ENCODE measurements around the gene IQSEC1. TPM values are rescaled to one million over a fixed set of nuclear protein-coding genes. Genes with fewer than 3 reads are reported as not detected.

IQSEC1 gene
- total RNA-seq, 2 donors from 2014 or later, result 53.5 to 60.7 TPM

DNA sequence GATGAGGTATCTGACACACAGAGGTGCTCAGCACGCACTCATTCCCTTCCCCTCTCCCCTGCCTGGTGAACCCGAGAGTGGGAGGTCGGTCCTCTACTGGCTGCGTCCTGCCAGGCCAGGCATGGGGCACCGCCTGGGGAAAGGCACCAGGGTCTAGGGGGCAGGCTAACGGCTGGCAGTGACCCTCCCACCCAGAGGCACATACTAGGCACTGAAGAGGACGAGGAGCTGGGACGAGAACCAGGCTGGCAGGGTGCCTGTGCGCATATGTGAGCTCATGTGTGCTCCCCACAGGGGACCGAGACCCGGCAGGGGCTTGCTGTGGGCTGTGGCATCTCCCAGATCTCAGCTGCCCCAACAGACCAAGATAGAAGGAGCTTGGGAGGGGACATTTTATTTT, 86.7 kb downstream of the IQSEC1 start:
- intact Hi-C loops (cut with DNase I), result no loop called here
- DNase-seq (ENCODE audit: low spot score), result peak; percentile 79

DNA sequence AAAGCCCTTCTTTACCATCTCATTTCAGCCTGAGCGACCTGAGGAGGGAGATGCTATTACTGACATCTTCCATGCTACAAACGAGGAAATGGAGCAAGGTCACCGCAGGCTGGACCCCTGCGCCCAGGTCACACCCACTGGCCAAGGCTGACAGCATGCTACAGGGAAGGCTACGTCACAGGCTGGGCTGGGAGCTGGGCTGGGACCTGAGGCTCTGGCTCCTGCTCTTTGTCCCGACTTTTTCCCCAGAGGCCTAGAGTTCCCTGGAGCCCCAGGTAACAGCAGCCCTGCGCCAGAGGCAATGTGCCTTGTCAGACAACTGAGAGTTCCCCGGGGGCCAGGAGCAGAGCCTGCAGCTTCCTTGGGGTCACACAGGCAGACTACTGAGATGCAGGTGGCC, 87.2 kb downstream of the IQSEC1 start:
- intact Hi-C loops (cut with DNase I), result no loop called here
- DNase-seq (ENCODE audit: low spot score), result peak; percentile 67

DNA sequence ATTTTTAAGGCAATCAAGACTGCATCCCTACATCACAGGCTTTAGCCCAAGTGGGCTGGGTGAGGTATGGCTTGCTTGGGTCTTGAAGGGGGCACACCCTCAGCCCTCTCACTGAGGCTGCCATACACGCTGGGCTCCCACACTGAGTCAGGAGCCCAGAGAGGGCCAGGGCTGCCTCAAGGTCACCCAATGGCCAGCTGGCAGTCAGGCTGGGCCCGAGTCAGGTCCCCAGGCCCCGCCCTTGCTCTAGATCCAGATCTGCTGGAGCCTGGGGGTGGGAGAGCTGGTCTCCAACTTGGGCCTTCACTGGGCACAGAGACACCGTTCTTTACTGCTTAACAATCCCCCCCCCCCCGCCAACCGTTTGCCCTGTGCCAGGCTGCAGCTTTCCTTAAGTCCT, 88.1 kb downstream of the IQSEC1 start:
- peak; percentile 50 for DNase-seq (ENCODE audit: low spot score)
- intact Hi-C loops (cut with DNase I), result no loop called here

DNA sequence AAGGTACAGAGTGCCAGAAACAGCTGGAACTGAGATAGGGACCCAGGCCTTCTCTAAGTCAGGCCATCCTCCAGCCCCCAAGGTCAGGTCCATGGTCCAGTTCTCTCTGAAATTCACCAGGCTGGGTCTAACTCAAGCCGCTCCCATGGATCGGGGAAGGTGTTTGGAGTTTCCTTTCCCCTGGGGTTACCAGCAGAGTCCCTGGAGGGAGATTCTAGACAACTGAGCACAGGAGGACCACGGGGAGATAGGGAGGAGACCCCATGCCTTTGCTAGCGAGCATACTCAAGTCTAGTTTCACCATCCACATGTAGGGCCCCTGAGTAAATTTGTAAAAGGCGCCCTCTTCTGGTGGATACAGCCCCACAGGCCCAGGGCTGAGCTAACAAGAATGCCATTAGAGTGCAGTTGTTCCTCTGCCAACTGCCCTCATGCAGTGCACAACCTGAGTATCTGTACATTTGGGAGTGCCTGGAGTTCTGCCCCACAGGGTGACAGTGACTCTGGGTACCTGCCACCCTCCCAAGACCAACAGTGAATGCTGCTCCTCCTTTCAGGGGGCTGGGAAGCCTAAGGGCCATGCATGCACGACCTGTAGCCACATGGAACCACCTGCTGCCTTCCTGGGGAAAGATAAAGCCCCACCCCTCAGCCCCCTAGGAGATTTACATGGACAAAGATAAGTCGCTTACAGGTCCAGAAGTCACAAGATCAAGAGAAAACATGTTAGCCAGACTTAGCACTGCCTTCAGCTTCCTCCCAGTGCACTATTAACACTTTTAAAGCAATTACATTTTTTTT, 89.0 kb downstream of the IQSEC1 start:
- peak; percentile 86 for DNase-seq (ENCODE audit: low spot score)
- intact Hi-C loops (cut with DNase I), result loop anchor here in 1 of 2 donors (5.0 kb wide), 1 partner anchor 87 kb away; no protein-coding TSS in a partner anchor

DNA sequence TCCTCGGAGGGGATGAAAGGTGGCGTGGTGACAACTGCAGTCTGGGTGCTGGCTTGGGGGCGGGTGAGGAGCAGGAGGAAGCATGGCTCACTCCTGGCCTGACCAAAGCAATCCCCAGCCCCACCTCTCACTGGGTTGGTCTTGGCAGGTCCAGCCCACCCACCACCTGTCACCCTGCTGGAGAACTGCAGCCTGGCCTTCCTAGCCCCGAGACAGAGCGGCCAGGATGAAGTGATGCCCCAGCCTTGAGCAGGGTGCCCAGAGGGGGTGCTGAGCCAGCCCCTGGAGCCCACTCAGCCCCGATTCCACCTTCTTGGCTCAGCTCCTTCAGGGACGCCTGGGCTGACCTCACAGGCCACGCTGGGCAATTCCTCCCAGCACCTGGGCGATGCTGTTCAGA, 89.9 kb downstream of the IQSEC1 start:
- peak; percentile 54 for DNase-seq (ENCODE audit: low spot score)
- intact Hi-C loops (cut with DNase I), result loop anchor here in 1 of 2 donors (5.0 kb wide), 1 partner anchor 86 kb away; no protein-coding TSS in a partner anchor

DNA sequence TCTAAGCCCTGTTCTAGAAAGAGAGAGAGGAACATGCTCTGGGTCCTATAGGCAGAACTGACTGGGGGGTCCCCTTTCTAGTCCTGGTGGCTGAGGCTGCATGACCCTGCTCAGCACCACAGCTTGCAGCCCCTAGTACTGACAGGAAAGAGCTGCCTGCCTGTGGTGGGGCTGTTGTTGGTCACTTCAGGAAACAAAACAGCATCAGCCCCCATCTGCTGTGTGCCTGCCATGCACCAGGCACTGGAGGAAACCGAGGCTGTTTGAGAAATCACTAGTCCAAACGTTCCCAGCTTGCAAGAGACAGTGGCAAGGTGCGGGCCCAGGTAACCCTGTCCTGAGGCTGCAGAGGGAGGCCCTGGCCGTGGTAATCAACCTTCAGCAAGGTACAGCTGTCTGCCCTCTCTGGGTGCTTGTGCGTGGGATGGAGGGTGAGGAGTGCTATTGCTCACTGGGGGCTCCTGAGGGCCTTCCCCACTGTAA, 90.6 kb downstream of the IQSEC1 start:
- intact Hi-C loops (cut with DNase I), result loop anchor here in 1 of 2 donors (5.0 kb wide), 1 partner anchor 85 kb away; no protein-coding TSS in a partner anchor
- peak; percentile 40 for DNase-seq (ENCODE audit: low spot score)

DNA sequence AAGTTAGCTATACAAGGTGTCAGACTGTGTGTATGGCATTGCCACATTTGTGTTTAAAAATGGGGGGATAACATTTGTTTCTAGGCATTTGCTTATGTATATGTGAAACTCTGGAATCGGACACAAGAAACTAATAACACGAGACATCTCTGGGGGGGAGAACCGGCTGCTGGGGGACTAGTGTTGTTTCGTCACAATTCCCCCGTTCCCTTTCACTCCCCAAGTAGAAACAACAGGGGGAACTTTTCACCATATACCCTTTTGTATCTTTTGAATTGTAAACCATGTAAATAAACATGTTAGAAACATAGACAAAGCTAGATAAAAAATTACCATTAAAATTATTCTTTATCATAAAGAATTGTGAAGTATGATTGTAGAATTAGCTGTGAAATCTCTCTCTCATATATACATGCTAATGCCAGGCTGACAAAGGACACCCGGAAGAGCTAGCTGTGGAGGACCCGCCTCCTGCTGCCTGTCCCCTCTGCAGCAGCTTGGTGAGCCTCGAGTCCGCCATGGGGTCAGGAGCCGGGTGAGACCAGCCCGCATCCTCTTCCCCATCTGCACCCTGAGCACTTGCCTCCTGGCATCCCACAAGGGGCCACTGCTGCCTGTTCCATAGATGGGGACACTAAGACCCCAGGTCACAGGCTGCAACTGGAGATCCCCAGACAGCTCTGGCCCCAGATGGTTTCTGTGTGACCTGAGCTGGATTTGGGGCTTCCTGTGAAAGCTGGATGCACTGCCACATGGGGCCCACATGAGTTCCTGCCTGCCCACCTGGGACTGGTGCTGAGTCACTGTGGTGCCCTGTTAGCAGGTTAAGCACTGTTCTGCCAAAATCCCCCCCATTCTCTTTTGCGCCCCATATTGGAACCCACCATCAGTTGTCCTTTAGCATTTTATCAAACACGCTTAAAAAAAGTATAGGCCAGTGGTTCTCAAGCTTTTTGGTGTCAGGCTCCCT, 91.6 kb downstream of the IQSEC1 start:
- intact Hi-C loops (cut with DNase I), result loop anchor here in 1 of 2 donors (5.0 kb wide), 1 partner anchor 84 kb away; no protein-coding TSS in a partner anchor
- peak; percentile 30 for DNase-seq (ENCODE audit: low spot score)

DNA sequence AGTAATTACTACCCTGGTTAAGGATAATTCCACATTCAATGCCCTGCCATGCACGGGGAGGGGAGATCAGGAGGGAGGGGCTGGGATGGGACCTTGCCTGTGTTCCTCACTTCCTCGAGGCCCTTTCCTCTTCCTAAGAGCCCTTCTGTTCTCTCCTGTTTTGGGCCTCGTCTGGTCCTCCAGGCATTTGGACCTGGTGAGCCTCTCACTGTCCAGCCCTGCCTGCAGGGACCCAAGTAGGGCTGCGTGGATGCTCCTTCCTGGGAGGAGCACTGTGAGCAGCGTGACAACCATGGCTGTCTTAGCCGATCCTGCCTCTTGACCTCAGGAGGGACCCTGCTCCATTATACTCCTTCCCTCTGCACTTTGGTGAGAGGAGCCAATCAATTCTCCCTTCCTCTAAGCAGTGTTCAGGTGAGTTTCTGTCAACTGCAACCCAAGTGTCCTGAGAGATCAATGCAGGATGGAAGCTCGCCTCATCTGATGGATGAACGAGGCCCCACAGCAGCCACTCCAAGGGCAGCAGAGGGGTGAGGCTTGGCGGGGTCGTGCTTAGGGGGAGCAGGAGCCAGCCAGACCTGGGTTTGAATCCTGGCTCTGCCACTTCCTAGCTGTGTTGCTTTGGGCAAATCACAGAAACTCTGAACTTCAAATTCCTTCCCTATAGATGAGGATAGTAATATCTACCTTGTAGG, 92.5 kb downstream of the IQSEC1 start:
- intact Hi-C loops (cut with DNase I), result loop anchor here in 1 of 2 donors (5.0 kb wide), 1 partner anchor 83 kb away; no protein-coding TSS in a partner anchor
- DNase-seq (ENCODE audit: low spot score), result peak; percentile 62

DNA sequence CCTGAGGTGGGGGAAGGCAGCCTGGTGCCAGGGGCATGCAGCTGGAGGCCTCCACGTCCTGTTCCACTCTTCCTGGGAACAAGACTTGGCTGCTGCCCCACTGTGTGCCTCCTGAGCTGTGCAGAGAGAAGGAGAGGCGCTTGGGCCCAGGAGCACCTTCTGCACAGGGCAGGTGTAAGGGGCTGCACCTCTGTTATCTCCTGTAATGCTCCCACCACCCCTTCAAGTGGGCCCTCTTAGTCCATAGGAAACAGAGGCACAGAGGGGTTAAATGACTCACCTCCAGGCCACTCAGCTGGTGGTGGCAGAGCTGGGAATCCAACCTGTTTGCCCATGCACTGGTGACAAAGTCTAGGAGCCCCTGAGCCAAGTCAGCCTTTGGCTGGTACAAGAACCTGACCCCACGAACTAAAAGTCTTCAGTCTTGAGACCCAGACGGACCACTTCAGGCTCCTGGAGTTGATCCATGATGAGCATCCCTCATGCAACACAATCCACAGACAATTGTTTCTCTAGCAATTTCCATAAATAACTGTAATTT, 93.2 kb downstream of the IQSEC1 start:
- peak; percentile 52 for DNase-seq (ENCODE audit: low spot score)
- intact Hi-C loops (cut with DNase I), result loop anchor here (5.0 to 10.0 kb wide), 2 partner anchors 75 to 83 kb away; no protein-coding TSS in a partner anchor

DNA sequence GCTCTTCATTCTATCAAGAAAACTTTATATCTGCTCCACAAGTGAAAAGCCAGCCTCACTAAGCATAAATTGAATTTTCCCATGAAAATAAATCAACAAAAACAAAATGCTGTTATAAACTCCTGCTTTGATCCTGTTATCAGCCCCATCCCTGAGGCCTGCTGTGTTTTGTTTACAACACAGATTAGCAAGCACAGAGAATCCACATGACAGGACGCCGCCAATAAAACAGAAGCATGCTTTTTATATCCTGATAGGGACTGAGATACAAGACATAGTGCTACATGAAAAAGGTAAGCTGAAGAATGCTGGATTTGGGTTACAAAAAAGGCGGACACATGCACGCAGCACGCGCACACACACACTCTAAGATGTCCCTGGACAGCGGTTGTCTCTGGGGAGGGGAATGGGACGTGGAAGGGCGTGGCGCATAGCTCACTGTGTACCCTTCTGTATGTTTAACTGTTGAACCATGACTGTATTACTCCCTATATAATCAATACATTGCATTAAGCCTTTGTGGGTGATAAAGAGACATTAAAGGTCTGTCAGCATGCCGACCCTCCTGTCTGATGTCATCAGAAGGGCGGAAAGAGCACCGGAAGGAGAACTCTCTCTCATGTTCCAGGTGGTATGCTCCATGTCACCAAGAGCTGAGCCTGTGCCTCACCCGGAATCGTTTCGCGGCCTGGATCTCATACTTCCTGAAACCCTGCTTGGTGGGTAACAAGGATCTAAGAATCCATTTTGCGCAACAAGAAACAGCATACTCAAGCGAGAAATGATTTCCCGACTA, 93.9 kb downstream of the IQSEC1 start:
- intact Hi-C loops (cut with DNase I), result loop anchor here in 1 of 2 donors (10.0 kb wide), 1 partner anchor 75 kb away; no protein-coding TSS in a partner anchor
- DNase-seq (ENCODE audit: low spot score), result peak; percentile 56

DNA sequence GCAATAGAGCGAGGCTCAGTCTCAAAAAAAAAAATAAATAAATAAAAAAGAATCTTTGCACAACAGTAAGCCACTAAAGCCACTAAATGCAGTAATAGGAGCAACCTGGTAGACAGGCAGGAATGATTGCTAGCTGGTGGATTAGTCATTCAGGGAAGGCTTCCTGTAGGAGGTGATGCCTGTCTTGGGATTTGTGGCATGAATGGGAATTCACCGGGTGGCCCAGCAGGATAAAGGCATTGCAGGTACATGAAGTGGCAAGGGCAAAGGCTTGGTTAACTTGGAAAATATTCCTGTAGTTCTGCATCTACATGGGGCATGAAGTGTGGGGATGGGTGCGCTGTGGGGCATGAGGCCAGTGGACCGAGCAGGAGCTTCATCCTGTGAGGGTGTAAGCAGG, 94.5 kb downstream of the IQSEC1 start:
- intact Hi-C loops (cut with DNase I), result loop anchor here in 1 of 2 donors (10.0 kb wide), 1 partner anchor 74 kb away; no protein-coding TSS in a partner anchor
- peak; percentile 24 for DNase-seq (ENCODE audit: low spot score)

DNA sequence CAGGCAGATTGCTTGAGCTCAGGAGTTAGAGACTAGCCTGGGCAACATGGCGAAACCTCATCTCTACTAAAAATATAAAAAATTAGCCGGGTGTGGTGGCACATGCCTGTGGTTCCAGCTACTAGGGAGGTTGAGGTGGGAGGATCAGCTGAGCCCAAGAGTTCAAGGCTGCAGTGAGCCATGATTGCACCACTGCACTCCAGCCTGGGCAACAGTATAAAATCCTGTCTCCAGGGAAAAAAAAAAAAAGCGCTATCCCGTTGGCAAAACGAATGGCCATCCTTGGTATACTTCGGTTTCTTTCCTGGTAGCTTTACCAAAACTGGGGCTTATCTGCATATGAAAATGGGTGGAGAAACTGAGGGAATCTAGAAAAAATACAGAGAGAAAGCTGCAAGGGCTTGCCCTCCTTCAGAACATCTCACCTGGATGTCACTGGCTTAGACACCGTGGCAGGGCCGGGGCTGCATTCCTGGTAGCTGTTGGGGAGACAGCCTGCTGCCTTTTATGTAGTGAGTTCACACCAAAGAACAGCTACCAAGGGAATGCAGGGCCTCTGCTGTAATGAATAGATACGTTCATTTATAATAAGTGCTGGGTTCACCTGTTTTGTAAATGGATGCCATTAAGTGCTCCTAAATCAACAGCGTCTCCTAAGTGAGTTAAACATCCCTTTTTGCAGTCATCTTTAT, 96.0 kb downstream of the IQSEC1 start:
- no peak for DNase-seq (ENCODE audit: low spot score)
- intact Hi-C loops (cut with DNase I), result loop anchor here in 1 of 2 donors (10.0 kb wide), 1 partner anchor 72 kb away; no protein-coding TSS in a partner anchor

DNA sequence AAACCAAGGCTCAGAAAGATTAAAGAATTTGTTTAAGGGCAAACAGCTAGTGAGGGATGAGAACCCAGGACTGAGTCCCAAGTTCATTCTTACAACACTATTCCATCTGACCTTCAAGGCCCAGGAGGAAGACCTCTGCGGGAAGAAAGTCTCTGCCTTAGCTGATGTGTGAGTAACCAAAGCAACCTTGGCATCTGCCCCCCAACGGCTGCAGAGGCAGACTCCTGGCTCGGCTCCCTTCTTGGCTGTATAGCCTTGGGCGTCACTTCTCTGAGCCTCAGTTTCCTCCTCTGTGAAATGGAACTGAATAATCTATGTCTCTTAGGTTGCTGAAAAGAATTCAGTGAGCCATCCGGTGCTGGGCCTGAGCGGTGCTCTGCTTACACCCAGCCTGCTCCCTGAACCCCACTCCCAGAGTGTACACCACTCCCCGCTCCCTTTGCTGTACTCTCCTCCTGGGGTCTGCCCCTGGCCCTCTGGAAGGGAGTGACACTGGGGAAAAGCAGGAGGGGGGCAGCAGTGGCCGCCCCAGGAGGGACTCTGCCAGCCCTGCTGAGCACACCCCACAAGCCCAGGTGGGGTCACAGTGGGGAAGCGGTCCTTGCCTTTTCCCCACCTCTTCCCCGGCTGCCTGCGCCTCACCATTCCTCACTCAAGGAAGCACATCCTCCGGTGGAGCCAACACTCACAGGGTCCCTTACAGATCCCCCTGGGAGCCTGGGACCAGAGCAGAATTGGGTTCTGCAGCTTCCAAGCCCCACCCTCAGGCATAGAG, 97.3 kb downstream of the IQSEC1 start:
- intact Hi-C loops (cut with DNase I), result loop anchor here in 1 of 2 donors (10.0 kb wide), 1 partner anchor 71 kb away; no protein-coding TSS in a partner anchor

DNA sequence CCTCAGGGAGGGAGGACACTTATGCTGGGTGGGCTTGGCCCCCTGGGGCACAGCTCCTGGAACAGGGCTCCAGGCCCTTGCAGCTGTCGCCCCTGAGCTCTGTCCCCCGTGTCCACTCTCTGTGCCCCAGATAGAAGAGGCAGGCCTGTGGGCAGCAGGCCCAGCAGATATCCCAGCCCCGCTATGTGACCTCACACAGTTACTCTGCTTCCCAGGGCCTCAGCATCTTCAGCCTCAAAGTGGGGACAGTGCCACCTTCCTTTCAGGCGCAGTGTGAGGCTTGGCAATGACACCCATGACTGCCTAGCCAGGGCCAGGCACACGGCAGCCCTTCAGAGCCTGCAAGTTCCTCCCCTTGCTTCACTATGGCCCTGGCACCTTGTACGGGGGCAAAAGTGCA, 98.4 kb downstream of the IQSEC1 start:
- no peak for DNase-seq (ENCODE audit: low spot score)
- intact Hi-C loops (cut with DNase I), result loop anchor here in 1 of 2 donors (10.0 kb wide), 1 partner anchor 70 kb away; no protein-coding TSS in a partner anchor

More for the DNA sequence above, 97.3 kb downstream of the IQSEC1 start:
- no peak for DNase-seq (ENCODE audit: low spot score)

DNA sequence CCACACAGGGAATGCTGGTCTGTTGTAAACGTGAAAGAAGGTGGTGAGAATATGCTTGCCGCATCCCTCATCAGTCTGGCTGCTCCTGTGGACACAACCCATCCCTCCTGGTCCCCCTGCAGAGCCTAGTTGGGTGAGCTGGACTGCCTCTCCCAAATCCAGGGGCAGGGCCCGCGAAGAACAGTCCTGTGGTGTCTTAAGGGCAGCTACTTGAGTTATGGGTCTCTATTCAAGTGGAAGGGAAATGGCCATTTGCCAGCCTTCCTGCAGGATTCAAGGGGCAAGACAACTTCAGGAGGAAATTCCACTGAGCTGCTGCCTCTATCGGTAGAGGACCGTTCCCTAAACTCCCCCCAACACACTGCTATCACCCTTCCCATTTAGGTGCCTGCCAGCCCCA, 98.9 kb downstream of the IQSEC1 start:
- intact Hi-C loops (cut with DNase I), result loop anchor here in 1 of 2 donors (10.0 kb wide), 1 partner anchor 70 kb away; no protein-coding TSS in a partner anchor
- DNase-seq (ENCODE audit: low spot score), result no peak

DNA sequence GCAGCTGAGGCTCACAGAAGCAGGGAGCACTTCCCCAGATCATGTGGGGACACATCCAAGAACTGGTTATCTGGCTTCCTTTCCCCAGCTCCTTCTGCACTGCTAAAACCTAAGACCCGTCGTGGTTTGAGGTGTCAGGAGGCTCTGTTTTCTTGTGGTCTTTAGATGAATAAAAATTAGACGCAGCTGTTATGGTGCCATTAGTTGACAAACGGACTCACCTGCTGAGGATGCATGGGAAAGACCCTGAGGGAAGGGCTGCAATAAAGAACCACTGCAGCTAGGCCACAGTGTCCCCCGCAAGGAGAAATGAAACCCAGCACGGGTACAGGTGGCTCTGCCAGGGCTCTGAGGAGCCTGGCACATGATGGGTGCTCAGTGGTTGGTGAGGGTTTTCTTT, 99.4 kb downstream of the IQSEC1 start:
- DNase-seq (ENCODE audit: low spot score), result no peak
- intact Hi-C loops (cut with DNase I), result loop anchor here in 1 of 2 donors (10.0 kb wide), 1 partner anchor 69 kb away; no protein-coding TSS in a partner anchor
